Measurements from ENCODE around the gene IER5L. TPM values are rescaled to one million over a fixed set of nuclear protein-coding genes. Genes with fewer than 3 reads are reported as not detected.
A peak's percentile ranks its signal among the peaks of the same experiment; 100 is the strongest.

Gene IER5L
- total RNA-seq, 4 donors from 2014 or later = 5.0 to 24.2 (median 12.9) TPM

DNA sequence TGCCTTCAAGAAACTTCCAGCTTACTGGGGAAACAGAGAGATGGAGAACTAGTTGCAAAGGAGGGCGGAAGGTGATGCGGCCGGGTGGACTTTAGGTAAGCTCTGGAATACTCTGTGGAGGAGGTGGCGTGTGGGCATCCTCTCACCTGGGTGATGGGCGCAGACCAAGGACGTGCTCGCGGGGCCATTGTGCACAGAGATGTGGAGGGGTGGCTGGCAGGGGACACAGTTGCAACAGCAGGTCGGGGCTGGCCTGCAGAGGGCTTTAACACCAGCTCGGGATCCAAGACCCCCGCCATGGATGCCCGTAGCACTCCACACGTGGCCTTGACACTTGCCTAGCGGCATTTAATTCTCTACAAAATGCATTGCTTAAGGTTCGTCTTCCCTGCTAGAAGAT lies 26.6 kb downstream of the IER5L start:
- 87% methylated on average over 15 of the region's 15 CpGs for WGBS
- TF ChIP-seq EP300 (IDR thresholded peaks at IDR 0.05) = no peak
- TF ChIP-seq, protein P1, sequence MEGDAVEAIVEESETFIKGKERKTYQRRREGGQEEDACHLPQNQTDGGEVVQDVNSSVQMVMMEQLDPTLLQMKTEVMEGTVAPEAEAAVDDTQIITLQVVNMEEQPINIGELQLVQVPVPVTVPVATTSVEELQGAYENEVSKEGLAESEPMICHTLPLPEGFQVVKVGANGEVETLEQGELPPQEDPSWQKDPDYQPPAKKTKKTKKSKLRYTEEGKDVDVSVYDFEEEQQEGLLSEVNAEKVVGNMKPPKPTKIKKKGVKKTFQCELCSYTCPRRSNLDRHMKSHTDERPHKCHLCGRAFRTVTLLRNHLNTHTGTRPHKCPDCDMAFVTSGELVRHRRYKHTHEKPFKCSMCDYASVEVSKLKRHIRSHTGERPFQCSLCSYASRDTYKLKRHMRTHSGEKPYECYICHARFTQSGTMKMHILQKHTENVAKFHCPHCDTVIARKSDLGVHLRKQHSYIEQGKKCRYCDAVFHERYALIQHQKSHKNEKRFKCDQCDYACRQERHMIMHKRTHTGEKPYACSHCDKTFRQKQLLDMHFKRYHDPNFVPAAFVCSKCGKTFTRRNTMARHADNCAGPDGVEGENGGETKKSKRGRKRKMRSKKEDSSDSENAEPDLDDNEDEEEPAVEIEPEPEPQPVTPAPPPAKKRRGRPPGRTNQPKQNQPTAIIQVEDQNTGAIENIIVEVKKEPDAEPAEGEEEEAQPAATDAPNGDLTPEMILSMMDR (IDR thresholded peaks at IDR 0.05) = no peak
- TF ChIP-seq POLR2AphosphoS5 (IDR thresholded peaks at IDR 0.05) = no peak
- TF ChIP-seq POLR2A (IDR thresholded peaks at IDR 0.05; ENCODE audit: low read depth) = no peak
- Histone ChIP-seq H3K4me1 (peaks cover 18 to 59% (median 26%) of the 10 kb centered on the region in 4 donors), H3K36me3 (peaks cover 0 to 77% (median 54%) of the 10 kb centered on the region in 4 donors), H3K27ac (replicated peaks in 1 of 4) (no peak overlapping the region), H3K9me3 (no peaks in the 10 kb centered on the region), H3K4me3 (no peak overlapping the region), H3K27me3 (no peaks in the 10 kb centered on the region)
- no peak for DNase-seq (ENCODE audit: extremely low spot score)
- intact Hi-C loops (cut with DNase I) = no loop called here

DNA sequence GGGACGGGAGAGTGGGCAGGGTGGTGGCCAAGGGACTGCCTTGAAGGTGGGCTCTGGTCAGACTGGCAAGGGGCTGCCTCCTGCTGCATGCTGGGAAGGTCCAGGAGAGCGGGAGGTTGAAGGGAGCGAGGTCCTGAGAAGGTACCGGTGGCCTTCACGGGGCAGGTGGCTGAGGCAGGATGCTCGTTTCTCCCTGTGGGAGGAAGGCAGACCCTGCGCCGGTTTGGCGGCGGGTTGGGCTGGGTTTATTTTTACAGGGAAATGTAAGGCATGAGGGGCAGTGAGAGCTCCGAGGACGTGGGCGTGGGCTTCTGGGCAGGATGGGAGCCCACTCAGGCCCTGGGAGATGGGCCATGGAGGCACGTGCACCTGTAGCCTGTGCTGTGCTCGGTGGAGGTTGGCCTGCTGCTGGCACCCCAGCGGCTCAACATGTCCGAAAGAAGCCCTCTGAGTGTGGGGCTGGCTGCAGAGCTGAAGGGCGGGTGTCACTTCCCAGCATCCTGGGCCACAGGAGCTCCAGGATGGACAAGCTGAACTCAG lies 27.3 kb downstream of the IER5L start:
- no peak for TF ChIP-seq POLR2AphosphoS5 (IDR thresholded peaks at IDR 0.05)
- no peak for TF ChIP-seq EP300 (IDR thresholded peaks at IDR 0.05)
- TF ChIP-seq, protein P1 (IDR thresholded peaks at IDR 0.05) = no peak
- TF ChIP-seq POLR2A (IDR thresholded peaks at IDR 0.05; ENCODE audit: low read depth) = no peak
- H3K4me3 ChIP-seq = no peak overlapping the region
- intact Hi-C loops (cut with DNase I) = no loop called here
- peaks cover 26 to 66% (median 33%) of the 10 kb centered on the region in 4 donors for H3K4me1 ChIP-seq
- no peaks in the 10 kb centered on the region for H3K27me3 ChIP-seq
- DNase-seq (ENCODE audit: extremely low spot score) = no peak
- H3K27ac ChIP-seq (replicated peaks in 1 of 4) = peak overlapping the region in 2 of 4 donors; percentile 93 to 99
- 89% methylated on average over 13 of the region's 18 CpGs for WGBS
- no peaks in the 10 kb centered on the region for H3K9me3 ChIP-seq
- H3K36me3 ChIP-seq = peaks cover 0 to 76% (median 51%) of the 10 kb centered on the region in 4 donors

DNA sequence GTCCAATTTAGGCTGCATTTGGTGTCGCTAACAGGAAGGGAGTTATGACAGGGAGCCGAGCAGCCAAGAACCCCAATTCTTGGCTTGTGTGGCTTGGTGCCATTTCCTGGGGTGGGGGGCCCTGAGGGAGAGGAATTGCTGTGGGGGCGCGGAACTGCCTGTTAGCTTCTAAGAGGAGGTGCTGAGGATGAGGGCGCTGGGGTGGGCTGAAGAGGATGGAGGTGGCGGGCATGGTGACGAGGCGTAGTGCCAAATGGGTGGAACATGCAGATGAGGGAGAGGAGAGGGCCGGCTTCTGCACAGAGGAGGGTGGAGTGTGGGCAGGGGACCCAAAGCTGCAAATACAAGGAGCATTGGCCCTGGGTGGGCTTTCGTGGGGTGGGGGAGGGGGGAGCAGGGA lies 27.9 kb downstream of the IER5L start:
- peaks cover 32 to 72% (median 39%) of the 10 kb centered on the region in 4 donors for H3K4me1 ChIP-seq
- H3K36me3 ChIP-seq = peaks cover 0 to 70% (median 47%) of the 10 kb centered on the region in 4 donors
- no peaks in the 10 kb centered on the region for H3K9me3 ChIP-seq
- DNase-seq (ENCODE audit: extremely low spot score) = no peak
- peak overlapping the region; percentile 10 to 99 (median 54) for H3K27ac ChIP-seq (replicated peaks in 1 of 4)
- WGBS = 83% methylated on average over 10 of the region's 10 CpGs
- no peak for TF ChIP-seq EP300 (IDR thresholded peaks at IDR 0.05)
- H3K27me3 ChIP-seq = no peaks in the 10 kb centered on the region
- intact Hi-C loops (cut with DNase I) = no loop called here
- no peak overlapping the region for H3K4me3 ChIP-seq

DNA sequence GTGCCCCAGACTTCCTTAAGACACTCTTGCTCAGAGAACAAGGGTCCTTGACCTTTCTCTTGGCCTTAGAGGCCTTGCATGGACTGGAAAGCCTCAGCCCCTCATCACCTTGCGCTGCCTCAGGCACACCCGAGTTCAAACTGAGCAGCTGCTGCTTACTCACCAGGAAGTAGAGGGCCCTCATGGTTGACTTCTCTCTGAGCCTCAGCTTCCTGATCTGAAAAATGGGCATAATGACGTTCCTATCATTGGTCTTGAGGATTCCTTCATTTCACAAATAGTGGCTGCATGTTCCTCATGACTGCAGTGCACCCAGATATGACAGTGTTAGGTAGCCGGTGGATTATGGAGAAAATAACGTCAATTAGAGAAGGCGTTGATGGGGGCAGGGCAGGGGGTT lies 28.6 kb downstream of the IER5L start:
- Histone ChIP-seq H3K27ac (replicated peaks in 1 of 4) (peak overlapping the region; percentile 10 to 99 (median 54)), H3K4me1 (peaks cover 39 to 79% (median 46%) of the 10 kb centered on the region in 4 donors), H3K36me3 (peaks cover 0 to 63% (median 43%) of the 10 kb centered on the region in 4 donors), H3K9me3 (no peaks in the 10 kb centered on the region), H3K4me3 (no peak overlapping the region), H3K27me3 (no peaks in the 10 kb centered on the region)
- DNase-seq (ENCODE audit: extremely low spot score) = no peak
- no peak for TF ChIP-seq POLR2A (IDR thresholded peaks at IDR 0.05; ENCODE audit: low read depth)
- no peak for TF ChIP-seq EP300 (IDR thresholded peaks at IDR 0.05)
- TF ChIP-seq, protein P1 (IDR thresholded peaks at IDR 0.05) = no peak
- no peak for TF ChIP-seq POLR2AphosphoS5 (IDR thresholded peaks at IDR 0.05)
- intact Hi-C loops (cut with DNase I) = no loop called here
- 75% methylated on average over 6 of the region's 6 CpGs for WGBS

DNA sequence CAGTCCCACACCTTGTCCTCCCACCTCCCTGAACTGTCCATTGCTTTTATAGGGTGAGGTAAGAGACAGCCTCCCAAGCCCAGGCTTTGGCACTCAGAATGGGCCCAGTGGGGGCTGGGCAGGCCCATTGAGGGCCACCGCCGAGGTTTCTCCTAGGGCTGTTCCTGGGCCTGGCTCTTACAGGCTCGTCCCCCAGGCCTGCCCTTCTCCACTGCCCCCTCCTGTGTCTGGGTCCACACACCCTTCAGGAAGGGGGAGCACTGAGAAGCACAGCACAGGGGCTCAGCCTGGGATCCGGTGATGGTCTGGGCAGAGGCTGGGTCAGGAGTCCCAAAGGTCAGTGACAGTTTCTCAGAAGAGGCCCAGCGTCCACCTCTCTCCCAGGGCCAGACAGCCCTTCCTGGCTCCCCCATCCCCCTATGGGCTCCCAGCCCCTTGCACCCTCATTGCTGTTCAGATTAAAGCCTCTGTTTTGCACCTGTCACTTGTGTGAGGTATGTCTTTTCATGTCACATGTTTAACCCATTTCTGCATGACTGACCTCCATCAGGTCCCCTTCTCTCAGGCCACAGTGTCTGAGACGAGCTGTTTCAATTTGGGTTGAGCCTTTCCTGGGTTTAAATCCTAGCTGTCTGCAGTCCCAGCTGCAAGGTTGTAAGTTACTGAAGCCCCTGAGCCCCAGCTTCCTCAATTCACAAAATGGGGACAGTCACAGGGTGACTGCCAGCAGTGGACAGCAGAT lies 29.4 kb downstream of the IER5L start:
- H3K27ac ChIP-seq (replicated peaks in 1 of 4) = peak overlapping the region; percentile 93 to 99 (median 98)
- H3K4me1 ChIP-seq = peaks cover 47 to 87% (median 54%) of the 10 kb centered on the region in 4 donors
- no peak overlapping the region for H3K4me3 ChIP-seq
- DNase-seq (ENCODE audit: extremely low spot score) = no peak
- no peaks in the 10 kb centered on the region for H3K9me3 ChIP-seq
- WGBS = 86% methylated on average over 5 of the region's 6 CpGs
- TF ChIP-seq EP300 (IDR thresholded peaks at IDR 0.05) (no peak), POLR2A (IDR thresholded peaks at IDR 0.05; ENCODE audit: low read depth) (no peak), POLR2AphosphoS5 (IDR thresholded peaks at IDR 0.05) (no peak)
- TF ChIP-seq, protein P1 (IDR thresholded peaks at IDR 0.05) = no peak
- H3K36me3 ChIP-seq = peaks cover 0 to 66% (median 42%) of the 10 kb centered on the region in 4 donors
- H3K27me3 ChIP-seq = no peaks in the 10 kb centered on the region
- intact Hi-C loops (cut with DNase I) = no loop called here

Measured in esophagus muscularis mucosa (tissue), 4 donors.